SK-N-SH treated with all-trans-retinoic acid at 6 μM for 48 hours (cell line): ENCODE data around the gene TEC.

Experiments used
- ATAC-seq: fragments of 200-7000 bp; cut with Tn5 transposase; 3 replicates; pipeline ENCODE4 v1.9.1; 2020; ENCODE audit warnings: mild to moderate bottlenecking, moderate library complexity
- ARNTL ChIP-seq: fragments of 450-650 bp; formaldehyde crosslinking; IDR thresholded peaks from 2 replicates; pipeline ENCODE4 v1.5.0; 2020; ENCODE audit warnings: low read depth, mild to moderate bottlenecking, moderate library complexity, borderline replicate concordance
- BACH2 ChIP-seq: fragments of 250-450 bp; sonication (Bioruptor Pico); IDR thresholded peaks from 2 replicates; pipeline ENCODE4 v1.9.0; 2021; ENCODE audit warnings: mild to moderate bottlenecking, borderline replicate concordance
- CREB5 ChIP-seq: fragments of 250-450 bp; sonication (Bioruptor Pico); IDR thresholded peaks from 2 replicates; pipeline ENCODE4 v1.5.1; 2020; ENCODE audit warnings: low read depth, mild to moderate bottlenecking, moderate library complexity
- CSDC2 ChIP-seq: fragments of 250-450 bp; sonication (Bioruptor Pico); IDR thresholded peaks from 2 replicates; pipeline ENCODE4 v1.5.0; 2020; ENCODE audit warnings: mild to moderate bottlenecking, moderate library complexity
- ESRRG ChIP-seq: fragments of 250-450 bp; sonication (Bioruptor Pico); IDR thresholded peaks from 2 replicates; pipeline ENCODE4 v1.6.1; 2021; ENCODE audit warnings: mild to moderate bottlenecking
- ISL1 ChIP-seq: fragments of 250-450 bp; sonication (Bioruptor Pico); IDR thresholded peaks from 2 replicates; pipeline ENCODE4 v2.1.2; 2022; ENCODE audit warnings: mild to moderate bottlenecking, moderate library complexity
- OSR1 ChIP-seq: fragments of 250-450 bp; sonication (Bioruptor Pico); IDR thresholded peaks from 2 replicates; pipeline ENCODE4 v1.8.0; 2022; ENCODE audit warnings: moderate library complexity, mild to moderate bottlenecking, inconsistent platforms
- PATZ1 ChIP-seq: fragments of 250-450 bp; sonication (Bioruptor Pico); IDR thresholded peaks from 2 replicates; pipeline ENCODE4 v1.8.0; 2020; ENCODE audit warnings: mild to moderate bottlenecking, moderate library complexity, borderline replicate concordance
- POU6F1 ChIP-seq: fragments of 250-450 bp; sonication (Bioruptor Pico); IDR thresholded peaks from 2 replicates; pipeline ENCODE4 v1.8.0; 2021; ENCODE audit warnings: low read depth, mild to moderate bottlenecking, moderate library complexity, borderline replicate concordance
- PPARA ChIP-seq: fragments of 250-450 bp; sonication (Bioruptor Pico); IDR thresholded peaks from 2 replicates; pipeline ENCODE4 v1.5.0; 2020; ENCODE audit warnings: mild to moderate bottlenecking, borderline replicate concordance
- SNAI2 ChIP-seq: fragments of 250-450 bp; sonication (Bioruptor Pico); IDR thresholded peaks from 2 replicates; pipeline ENCODE4 v1.5.0; 2020; ENCODE audit warnings: mild to moderate bottlenecking, moderate library complexity
- TCF4 ChIP-seq: fragments of 250-450 bp; sonication (Bioruptor Pico); IDR thresholded peaks from 2 replicates; pipeline ENCODE4 v1.8.0; 2021; ENCODE audit warnings: mild to moderate bottlenecking, moderate library complexity, borderline replicate concordance
- TOX ChIP-seq: fragments of 250-450 bp; sonication (Bioruptor Pico); IDR thresholded peaks from 2 replicates; pipeline ENCODE4 v1.8.0; 2021; ENCODE audit warnings: mild to moderate bottlenecking, moderate library complexity, borderline replicate concordance
- TSHZ2 ChIP-seq: fragments of 250-450 bp; sonication (Bioruptor Pico); IDR thresholded peaks from 2 replicates; pipeline ENCODE4 v1.5.0; 2020; ENCODE audit warnings: mild to moderate bottlenecking, moderate library complexity
- ZC3H10 ChIP-seq: fragments of 250-450 bp; sonication (Bioruptor Pico); IDR thresholded peaks from 2 replicates; pipeline ENCODE4 v1.5.1; 2021; ENCODE audit warnings: mild to moderate bottlenecking, moderate library complexity
- ZFP3 ChIP-seq: fragments of 250-450 bp; sonication (Bioruptor Pico); IDR thresholded peaks from 2 replicates; pipeline ENCODE4 v1.5.0; 2020; ENCODE audit warnings: mild to moderate bottlenecking, moderate library complexity
- ZFP30 ChIP-seq: fragments of 450-650 bp; formaldehyde crosslinking; IDR thresholded peaks from 2 replicates; pipeline ENCODE4 v1.5.0; 2022; ENCODE audit warnings: mild to moderate bottlenecking, moderate library complexity
- ZNF565 ChIP-seq: fragments of 450-650 bp; formaldehyde crosslinking; conservative IDR thresholded peaks from 2 replicates; pipeline ENCODE4 v1.5.0; 2020; ENCODE audit warnings: low read depth, mild to moderate bottlenecking, moderate library complexity
- ZNF70 ChIP-seq: fragments of 450-650 bp; formaldehyde crosslinking; IDR thresholded peaks from 2 replicates; pipeline ENCODE4 v1.5.0; 2020; ENCODE audit warnings: mild to moderate bottlenecking, moderate library complexity
- ZNF8 ChIP-seq: fragments of 450-650 bp; formaldehyde crosslinking; IDR thresholded peaks from 2 replicates; pipeline ENCODE4 v1.5.0; 2020; ENCODE audit warnings: mild to moderate bottlenecking, moderate library complexity

Gene TEC

GRCh38 chr4:48180234-48180633, 89.4 kb downstream of the TEC start:
- TF ChIP-seq POU6F1 (no peak), ZFP3 (CRISPR knock-in tag) (no peak), ZC3H10 (CRISPR knock-in tag) (no peak), ISL1 (CRISPR knock-in tag) (no peak), ZNF8 (CRISPR knock-in tag) (no peak), CSDC2 (CRISPR knock-in tag) (no peak), TCF4 (no peak), ZFP30 (CRISPR knock-in tag) (no peak), TOX (CRISPR knock-in tag) (no peak), TSHZ2 (CRISPR knock-in tag) (no peak), ESRRG (no peak)
- ATAC-seq, result no peak

- TF ChIP-seq TSHZ2 (CRISPR knock-in tag), result no peak
- no peak for TF ChIP-seq CREB5 (CRISPR knock-in tag)
- no peak for TF ChIP-seq SNAI2 (CRISPR knock-in tag)
- no peak for TF ChIP-seq OSR1 (CRISPR knock-in tag)
- no peak for TF ChIP-seq TCF4
- no peak for TF ChIP-seq BACH2 (CRISPR knock-in tag)
- TF ChIP-seq ZC3H10 (CRISPR knock-in tag), result no peak
- TF ChIP-seq POU6F1, result no peak
- no peak for TF ChIP-seq ZNF70
- no peak for TF ChIP-seq ARNTL (CRISPR knock-in tag)
- TF ChIP-seq ESRRG, result no peak
- TF ChIP-seq PPARA (CRISPR knock-in tag), result no peak
- ATAC-seq, result no peak
Measured at GRCh38 chr4:48178931-48179330, 90.7 kb downstream of the TEC start.

- no peak for ATAC-seq
- TF ChIP-seq ISL1 (CRISPR knock-in tag), result no peak
- TF ChIP-seq ARNTL (CRISPR knock-in tag), result no peak
- no peak for TF ChIP-seq SNAI2 (CRISPR knock-in tag)
- no peak for TF ChIP-seq ZFP30 (CRISPR knock-in tag)
- no peak for TF ChIP-seq PATZ1 (CRISPR knock-in tag)
- TF ChIP-seq ZNF565 (CRISPR knock-in tag), result no peak
- no peak for TF ChIP-seq ZNF70
- TF ChIP-seq TOX (CRISPR knock-in tag), result no peak
- TF ChIP-seq CSDC2 (CRISPR knock-in tag), result no peak
- TF ChIP-seq POU6F1, result no peak
- TF ChIP-seq TSHZ2 (CRISPR knock-in tag), result no peak
- TF ChIP-seq ZFP3 (CRISPR knock-in tag), result no peak
- TF ChIP-seq OSR1 (CRISPR knock-in tag), result no peak
Measured at GRCh38 chr4:48175806-48176205, 93.8 kb downstream of the TEC start.
